GM10266 (cell line): Measurements from ENCODE around the gene CELF4.

ENCODE experiments used
- DNase-seq: peaks from one replicate; pipeline ENCODE4 v3.0.0; 2012; ENCODE audit errors: extremely low spot score
- CTCF ChIP-seq: IDR thresholded peaks from 2 replicates; pipeline ENCODE4 v1.5.1; 2012; ENCODE audit warnings: mild to moderate bottlenecking, low read depth; ENCODE audit not compliant: control insufficient read depth, insufficient read depth; ENCODE audit errors: missing control alignments

CELF4 gene

GRCh38 chr18:37584217-37584616, 18.6 kb upstream of the CELF4 start:
- TF ChIP-seq CTCF = no peak

DNA sequence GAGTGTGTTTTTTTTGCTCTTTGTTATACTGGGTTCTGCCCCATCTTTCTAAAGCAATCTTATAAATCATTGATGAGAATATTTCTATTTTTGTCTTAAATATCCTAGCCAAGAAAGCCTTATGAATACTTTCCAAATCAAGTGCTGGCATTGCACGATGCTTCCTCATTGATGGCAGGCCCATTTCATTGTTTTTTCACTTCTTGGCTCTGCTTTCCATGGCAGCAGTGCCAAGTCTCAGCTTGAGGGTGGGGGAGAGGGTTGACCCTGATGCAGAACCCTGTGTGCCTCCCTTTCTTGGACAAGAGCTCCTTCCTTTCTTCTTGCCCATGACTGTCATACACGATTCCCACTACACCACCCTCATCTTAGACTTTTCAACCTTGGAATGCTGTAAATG, 16.7 kb upstream of the CELF4 start:
- no peak for DNase-seq
- TF ChIP-seq CTCF = no peak

More at GRCh38 chr18:37584217-37584616, 18.6 kb upstream of the CELF4 start:
- DNase-seq = no peak

GRCh38 chr18:37578886-37579513, 13.4 kb upstream of the CELF4 start:
- no peak for DNase-seq
- TF ChIP-seq CTCF = peak; percentile 35

DNA sequence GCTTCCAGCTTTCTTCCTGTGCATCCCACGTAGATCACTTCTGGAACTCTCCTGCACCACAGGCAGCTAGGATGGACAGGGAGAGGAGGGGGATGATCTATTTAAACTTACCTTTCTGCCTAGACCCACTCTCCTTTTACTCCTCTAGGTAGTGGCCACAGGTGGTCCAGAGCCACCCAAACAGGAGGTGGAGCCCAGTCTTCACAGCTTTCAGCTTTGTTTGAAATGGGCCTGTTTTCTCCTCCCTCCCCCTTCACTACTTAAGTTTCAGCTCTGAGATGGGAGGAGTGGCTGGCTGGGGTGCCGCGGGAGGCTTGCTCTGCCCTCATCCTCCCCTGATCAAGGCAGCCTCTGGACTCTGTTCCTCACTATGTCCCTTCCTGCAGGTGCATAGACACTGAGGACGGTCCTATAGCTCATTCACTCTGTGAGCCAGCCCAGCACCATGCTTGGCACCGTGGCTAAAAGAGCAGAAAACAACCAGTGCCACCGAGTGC, 12.6 kb upstream of the CELF4 start:
- DNase-seq = no peak

GRCh38 chr18:37577051-37577611, 11.5 kb upstream of the CELF4 start:
- DNase-seq = no peak
- TF ChIP-seq CTCF = no peak

More for the DNA sequence above, 12.6 kb upstream of the CELF4 start:
- no peak for TF ChIP-seq CTCF

GRCh38 chr18:37575646-37576045, 10.0 kb upstream of the CELF4 start:
- TF ChIP-seq CTCF = no peak
- DNase-seq = no peak

DNA sequence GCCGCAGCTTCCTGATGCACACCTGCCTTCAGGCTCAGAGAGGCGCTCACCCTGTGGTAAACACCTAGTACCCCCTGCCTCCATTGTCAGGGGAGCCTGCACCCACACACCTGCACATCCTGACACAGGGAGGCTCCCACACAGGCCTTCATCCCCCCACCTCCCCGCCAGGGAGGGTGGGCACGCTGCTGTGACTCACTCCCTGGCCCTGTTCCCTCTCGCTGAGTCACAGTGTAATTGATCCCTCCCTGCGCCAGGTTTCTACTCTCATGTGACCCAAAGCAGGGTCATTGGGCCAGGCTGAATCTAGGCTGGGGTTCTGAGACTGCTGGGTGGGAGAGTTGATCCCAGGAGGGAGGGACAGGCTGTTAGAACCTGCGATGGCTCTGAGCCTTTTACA, 8.5 kb upstream of the CELF4 start:
- no peak for TF ChIP-seq CTCF
- no peak for DNase-seq
